GM19238 (cell line): ENCODE data around the gene MMP23B.
"Not testable (repeated sequence)": the region's sequence is repeated elsewhere in the genome, so short reads cannot be mapped to it uniquely, and the experiment has no call there.

Experiments
- DNase-seq: peaks from one replicate; pipeline ENCODE4 v3.0.0; 2011; ENCODE audit warnings: low spot score; ENCODE audit not compliant: insufficient read length

MMP23B gene

GRCh38 chr1:1630191-1630964, 1.6 kb upstream of the MMP23B start:
- peak; percentile 100 for DNase-seq

- DNase-seq = no peak
These were observed 800 bp upstream of the MMP23B start for GRCh38 chr1:1630965-1631781.

- DNase-seq = not testable (repeated sequence)
These were observed 1.4 kb downstream of the MMP23B start for GRCh38 chr1:1633409-1633808.

GRCh38 chr1:1634613-1635012, 2.6 kb downstream of the MMP23B start:
- not testable (repeated sequence) for DNase-seq

GRCh38 chr1:1636621-1637478, 4.9 kb downstream of the MMP23B start:
- not testable (repeated sequence) for DNase-seq

- not testable (repeated sequence) for DNase-seq
These were observed 5.5 kb downstream of the MMP23B start for GRCh38 chr1:1637479-1637875.

- not testable (repeated sequence) for DNase-seq
These were observed 6.6 kb downstream of the MMP23B start for GRCh38 chr1:1638528-1638927.

- DNase-seq = not testable (repeated sequence)
These were observed 7.4 kb downstream of the MMP23B start for GRCh38 chr1:1639368-1639767.

- not testable (repeated sequence) for DNase-seq
These were observed 8.1 kb downstream of the MMP23B start for GRCh38 chr1:1640081-1640480.

- not testable (repeated sequence) for DNase-seq
These were observed 8.9 kb downstream of the MMP23B start for GRCh38 chr1:1640711-1641461.

GRCh38 chr1:1646326-1646725, 14.4 kb downstream of the MMP23B start:
- not testable (repeated sequence) for DNase-seq

- not testable (repeated sequence) for DNase-seq
These were observed 15.7 kb downstream of the MMP23B start for GRCh38 chr1:1647567-1648241.

- DNase-seq = not testable (repeated sequence)
These were observed 16.3 kb downstream of the MMP23B start for GRCh38 chr1:1648265-1648664.

GRCh38 chr1:1658583-1659549, 26.9 kb downstream of the MMP23B start, which contains the start of gene CDK11B:
CDK11B (minus strand) TSS chr1:1659004; CDS start chr1:1657485, 1,519 bp downstream.
- peak; percentile 87 for DNase-seq

GRCh38 chr1:1662392-1662791, 30.4 kb downstream of the MMP23B start:
- DNase-seq = not testable (repeated sequence)

- not testable (repeated sequence) for DNase-seq
These were observed 31.0 kb downstream of the MMP23B start for GRCh38 chr1:1662830-1663560.

GRCh38 chr1:1664318-1664717, 32.3 kb downstream of the MMP23B start:
- not testable (repeated sequence) for DNase-seq
